Activated CD8-positive, alpha-beta memory T cell treated with anti-CD3 and anti-CD28 coated beads, Interleukin-2, amount 50 U/mL, for 1 hour (primary cell): Measurements from ENCODE around the gene AVEN.
"Not testable (repeated sequence)": the region's sequence is repeated elsewhere in the genome, so short reads cannot be mapped to it uniquely, and the experiment has no call there.

Experiments
- DNase-seq: peaks from one replicate; pipeline ENCODE4 v3.0.0-alpha.2; 2020; ENCODE audit errors: extremely low read depth

Gene AVEN

DNA sequence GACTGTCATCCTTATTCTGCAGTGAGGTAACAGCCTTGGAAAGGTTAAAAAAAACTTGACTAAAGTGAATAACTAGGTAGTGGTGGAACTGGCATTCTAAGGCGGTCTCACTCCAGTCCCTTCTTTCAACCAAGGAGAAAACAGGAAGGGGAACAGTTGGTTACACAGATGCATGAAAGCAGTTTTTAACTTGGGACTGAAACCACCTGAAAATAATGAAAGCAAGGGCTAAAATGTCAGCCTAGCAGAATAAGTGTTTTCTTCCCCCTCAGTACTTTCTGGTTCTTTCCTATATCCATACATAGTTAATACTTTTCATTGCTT lies 748 bp upstream of the AVEN start:
- DNase-seq = no peak

DNA sequence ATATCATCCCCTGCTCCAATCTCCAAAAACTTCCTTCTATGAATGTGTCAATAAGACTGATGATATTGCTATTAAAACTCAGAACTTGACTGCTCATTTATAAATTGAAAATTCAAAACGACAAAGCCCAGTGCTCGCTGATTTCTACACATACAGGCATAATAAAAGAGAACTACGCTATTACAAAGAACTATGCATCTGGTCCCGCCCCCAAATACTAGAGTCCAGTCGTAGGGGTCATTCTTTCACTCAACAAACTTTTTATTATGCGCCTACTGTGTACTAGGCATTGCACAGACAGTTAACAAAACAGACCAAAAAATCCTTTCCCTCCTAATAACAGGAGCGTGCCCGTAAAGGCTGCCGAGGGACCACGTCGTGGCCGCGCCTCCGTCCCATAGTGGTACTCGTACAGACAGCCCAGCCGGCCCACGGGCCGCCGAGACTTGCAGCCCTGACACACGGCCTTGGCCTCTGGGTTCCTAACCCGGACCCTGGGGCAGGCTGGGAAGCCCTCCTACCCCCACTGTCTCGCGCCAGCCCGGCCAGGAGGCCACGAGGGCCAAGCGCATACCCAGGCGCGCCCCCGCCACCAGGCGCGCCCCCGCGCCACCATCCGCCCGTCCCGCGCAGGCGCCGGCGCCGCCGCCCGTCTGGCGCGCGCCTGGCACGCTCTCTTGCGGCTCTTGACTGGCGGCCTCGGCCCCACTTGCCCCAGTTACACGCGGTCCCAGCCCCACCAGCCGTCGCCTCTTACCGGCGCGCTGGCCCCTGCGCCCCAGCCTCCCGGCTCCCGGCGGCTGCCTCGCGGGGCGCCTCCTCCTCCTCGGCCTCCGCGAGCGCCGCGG lies 757 bp downstream of the AVEN start:
- DNase-seq = no peak

DNA sequence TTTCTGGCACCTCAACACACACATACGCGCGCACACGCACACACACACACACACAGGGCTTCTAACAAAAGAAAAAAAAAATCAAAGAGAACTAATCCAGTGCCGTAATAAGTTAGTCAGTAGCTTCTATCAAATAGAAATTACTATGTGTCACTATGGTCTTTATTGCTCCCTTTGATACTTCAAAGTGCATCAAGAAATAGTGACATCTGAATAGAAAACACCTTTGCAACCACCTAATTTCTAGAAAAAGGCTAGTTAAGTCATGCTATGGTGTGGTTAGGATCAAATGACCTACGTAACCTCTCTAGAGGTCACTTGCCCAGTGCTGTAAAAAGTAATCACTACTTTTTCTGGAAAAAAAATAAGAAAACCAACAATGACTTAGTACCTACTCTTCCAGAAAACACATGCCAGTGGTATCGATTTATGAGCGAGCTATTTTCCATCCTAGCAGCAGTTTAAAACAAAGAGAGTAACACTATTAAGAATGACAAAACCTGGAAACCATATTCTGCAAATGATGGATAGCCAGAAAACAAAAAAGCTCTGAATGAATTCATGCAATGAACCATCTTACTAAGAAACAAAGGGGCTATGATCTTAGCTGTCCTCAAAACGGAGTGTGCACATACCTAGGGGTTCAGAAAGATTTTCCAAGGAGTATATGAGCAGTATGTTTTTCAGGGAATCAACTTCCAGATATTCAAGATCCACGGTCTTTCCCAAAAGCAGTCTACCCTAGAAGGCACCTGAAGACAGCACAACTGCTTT lies 6.8 kb downstream of the AVEN start:
- DNase-seq = no peak

DNA sequence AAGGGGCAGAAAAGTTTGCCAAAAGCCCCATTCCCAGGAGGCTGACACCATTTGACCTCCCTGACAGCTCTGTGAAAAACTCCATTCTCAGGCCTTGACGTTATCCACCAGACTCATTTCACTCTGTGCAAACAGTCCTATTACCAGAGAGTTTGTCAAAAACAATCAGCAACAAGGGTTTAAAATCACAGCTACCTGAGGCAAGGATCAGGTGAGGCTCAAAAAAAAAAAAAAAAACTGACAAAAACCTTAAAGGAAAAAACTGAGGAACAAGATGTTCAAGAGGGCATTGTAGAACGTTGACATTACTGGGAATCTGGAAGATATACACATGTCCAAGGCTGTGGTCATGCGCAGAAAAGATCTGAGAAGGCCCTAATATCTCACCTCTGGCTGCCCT lies 11.4 kb downstream of the AVEN start:
- DNase-seq = no peak

DNA sequence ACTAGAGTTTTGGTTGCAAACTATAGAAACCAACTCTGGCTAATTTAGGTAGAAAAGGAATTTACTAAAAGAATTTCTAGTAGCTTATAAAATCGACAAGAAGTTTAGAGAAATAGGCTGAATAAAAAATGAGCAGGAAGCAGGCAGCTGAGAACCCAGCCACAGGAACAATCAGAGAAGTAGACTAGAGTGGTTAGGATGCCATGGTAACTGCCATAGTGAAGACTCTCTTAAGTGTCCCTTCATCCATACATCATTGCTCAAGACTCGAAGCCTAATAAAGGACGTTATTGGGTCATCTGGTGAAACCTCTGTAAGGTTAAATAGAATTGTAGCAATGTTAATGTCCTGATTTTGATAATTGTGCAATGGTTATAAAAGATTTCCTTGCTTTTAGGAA lies 13.8 kb downstream of the AVEN start:
- no peak for DNase-seq

DNA sequence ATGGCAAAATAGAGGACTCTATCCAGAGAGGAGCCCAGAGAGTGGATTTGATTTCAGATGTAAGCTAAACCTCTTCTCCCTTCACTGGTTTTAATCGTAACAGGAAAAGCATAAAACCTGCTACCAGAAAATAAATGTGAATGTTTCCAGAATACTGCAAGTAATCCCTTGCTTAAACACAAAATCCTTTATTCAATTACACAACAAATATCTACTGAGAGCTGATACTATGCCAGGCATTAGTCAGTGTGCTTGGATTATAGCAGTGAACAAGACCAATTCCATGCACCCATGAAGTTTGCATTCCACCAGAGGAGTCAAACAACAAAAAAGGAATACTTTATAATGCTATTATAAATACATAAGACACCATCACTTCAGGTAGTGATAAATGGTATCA lies 15.1 kb downstream of the AVEN start:
- no peak for DNase-seq

DNA sequence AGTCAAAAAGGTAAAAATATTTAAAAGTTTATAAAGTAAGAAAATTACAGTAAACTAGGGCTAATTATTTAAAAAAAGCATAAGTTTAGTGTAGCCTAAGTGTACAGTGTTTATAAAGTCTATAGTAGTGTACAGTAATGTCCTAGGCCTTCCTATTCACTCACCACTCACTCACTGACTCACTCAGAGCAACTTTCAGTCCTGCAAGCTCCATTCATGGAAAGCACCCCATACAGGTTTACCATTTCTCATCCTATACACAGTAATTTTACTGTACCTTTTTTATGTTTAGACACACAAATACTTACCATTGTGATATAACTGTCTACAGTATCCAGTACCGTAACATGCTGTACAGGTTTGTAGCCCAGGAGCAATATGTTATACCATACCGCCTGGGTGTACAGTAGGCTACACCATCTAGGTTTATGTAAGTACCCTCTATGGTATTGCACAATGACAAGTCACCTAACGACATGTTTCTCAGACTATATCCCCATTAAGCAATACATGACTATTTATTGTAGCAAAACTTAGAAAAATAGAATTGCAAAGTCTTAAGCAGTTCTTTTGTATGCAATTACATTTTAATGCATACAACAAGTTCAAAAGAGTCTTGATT lies 19.5 kb downstream of the AVEN start:
- DNase-seq = no peak

DNA sequence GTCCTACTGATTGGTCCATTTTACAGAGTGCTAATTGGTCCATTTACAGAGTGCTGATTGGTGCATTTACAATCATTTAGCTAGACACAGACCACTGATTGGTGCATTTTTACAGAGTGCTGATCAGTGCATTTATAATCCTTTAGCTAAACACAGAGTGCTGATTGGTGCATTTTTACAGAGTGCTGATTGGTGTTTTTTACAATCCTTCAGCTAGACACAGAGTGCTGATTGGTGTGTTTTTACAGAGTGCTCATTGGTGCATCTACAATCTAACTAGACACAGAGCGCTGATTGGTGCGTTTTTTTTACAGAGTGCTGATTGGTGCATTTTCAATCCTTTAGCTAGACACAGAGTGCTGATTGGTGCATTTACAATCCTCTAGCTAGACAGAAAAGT lies 20.3 kb downstream of the AVEN start:
- DNase-seq = not testable (repeated sequence)

DNA sequence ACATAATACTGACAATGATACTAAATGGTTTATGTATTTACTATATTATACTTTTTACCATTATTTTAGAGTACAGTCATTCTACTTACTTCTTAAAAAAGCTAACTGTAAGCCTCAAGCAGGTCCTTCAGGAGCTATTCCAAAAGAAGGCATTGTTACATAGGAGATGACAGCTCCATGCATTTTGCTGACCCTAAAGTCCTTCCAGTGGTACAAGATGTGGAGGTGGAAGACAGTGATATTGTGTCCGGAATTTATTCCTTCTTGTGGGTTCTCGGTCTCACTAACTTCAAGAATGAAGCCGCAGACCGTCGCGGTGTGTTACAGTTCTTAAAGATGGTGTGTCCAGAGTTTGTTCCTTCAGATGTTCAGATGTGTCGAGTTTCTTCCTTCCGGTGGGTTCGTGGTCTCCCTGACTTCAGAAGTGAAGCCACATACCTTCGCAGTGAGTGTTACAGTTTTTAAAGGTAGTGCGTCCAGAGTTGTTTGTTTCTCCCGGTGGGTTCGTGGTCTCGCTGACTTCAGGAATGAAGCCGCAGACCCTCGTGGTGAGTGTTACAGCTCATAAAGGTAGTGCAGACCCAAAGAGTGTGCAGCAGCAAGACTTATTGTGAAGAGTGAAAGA lies 20.9 kb downstream of the AVEN start:
- DNase-seq = no peak

DNA sequence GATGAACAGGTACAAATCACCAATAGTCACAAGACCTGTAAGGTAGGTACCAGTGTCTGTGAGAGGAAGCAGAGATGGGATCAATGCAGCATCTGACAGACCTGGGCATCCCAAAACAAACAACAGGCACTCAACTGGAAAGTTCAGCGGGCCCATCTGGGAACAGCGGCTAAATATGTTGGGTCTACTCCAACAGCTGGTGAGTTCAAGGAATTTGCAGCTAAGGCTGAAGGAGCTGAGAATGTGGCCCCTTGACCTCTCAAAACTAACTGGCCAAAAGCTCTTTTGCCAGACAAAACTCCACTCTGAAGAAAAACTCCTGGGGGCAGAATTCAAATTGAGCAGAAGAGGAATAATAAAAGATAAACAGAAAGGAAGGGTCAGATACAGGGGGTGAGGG lies 24.4 kb downstream of the AVEN start:
- DNase-seq = no peak

DNA sequence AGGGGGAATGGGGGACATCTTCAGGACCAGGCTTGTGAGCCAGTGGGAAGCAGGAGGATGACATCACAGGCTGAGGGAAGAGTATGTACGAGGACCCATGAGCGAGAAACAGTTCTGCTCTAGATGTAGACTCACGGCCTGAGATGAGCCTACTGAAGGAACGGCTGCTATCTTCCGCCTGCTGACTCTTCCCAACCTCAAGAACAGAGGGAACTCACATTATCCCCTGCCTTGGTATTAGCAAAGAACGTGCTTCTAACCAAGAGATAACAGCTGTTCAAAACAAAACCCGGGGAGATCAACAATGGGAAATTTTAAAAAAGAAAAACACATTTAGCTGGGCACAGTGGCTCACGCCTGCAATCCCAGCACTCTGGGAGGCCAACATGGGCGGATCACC lies 25.3 kb downstream of the AVEN start:
- no peak for DNase-seq

DNA sequence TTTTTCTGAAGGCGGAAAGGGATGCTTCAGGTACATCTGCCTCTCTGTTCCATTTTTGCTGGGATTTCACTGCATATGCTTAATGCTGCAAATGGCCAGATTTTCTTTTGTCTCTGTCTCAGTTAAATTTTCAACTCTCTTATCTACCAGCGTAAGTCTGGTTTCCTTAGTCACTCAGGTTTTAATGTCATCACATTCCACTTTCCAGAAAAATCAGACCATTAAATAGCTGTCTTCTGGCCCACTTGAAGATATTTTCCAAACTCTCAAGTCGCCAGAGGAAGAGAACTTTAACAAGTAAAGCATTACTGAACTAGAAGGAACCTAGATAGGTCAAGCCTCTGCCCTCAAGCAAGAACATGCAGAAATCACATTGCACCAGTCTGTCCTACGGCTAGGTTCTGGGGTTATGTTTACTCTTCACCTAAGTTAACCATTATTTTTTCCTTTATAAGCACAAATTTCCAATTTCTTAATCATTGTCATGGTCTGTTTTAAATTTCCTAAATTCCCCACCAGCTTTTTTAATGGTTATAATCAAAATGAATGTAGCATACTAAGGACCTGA lies 26.5 kb downstream of the AVEN start:
- DNase-seq = no peak

DNA sequence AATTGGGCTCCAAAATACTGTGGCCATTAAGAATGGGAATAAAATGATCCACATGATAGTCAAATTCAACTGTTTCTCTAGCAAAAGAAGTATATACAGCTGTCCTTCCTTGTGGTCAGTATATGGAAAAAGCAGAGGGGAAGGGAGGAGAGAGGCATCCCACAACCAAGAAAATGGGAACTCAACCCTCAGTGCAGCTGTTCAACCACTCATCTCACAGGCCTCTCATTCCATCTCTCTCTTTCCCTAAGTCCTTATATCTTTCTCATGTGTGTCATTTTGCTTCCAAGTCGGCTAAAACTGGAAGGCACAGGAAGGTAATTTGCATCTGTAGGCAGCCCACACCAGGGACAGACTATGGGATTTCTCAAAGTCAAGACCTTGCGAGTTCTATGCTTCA lies 27.5 kb downstream of the AVEN start:
- no peak for DNase-seq

DNA sequence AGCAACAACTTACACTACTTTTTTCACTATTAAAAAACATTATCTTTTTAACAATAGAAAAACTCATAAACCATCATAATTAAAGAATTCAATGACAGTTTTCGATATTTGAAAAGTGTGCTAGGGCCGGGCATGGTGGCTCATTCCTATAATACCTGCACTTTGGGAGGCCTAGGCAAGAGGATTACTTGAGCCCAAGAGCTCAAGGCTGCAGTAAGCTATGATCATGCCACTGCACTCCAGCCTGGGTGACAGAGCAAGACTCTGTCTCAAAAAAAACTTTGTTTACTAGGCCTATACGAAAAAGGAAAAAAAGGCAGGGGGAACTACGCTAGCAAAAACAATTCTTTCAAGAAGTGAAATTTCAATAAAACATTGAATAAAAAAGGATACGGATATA lies 28.1 kb downstream of the AVEN start:
- no peak for DNase-seq

DNA sequence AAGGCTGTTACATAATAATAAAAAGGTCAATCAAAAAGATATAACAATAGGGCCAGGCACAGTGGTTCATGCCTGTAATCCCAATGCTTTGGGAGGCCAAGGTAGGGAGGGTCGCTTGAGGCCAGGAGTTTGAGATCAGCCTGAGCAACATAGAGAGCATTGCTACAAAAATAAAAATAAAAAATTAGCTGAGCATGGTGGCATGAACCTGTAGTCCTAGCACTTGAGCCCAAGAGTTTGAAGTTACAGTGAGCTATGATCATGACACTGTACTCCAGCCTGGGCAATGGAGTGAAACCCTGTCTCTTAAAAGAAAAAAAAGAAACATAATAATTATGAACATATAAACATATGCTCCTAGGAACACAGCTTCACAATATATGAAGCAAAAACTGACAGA lies 29.3 kb downstream of the AVEN start:
- DNase-seq = no peak

DNA sequence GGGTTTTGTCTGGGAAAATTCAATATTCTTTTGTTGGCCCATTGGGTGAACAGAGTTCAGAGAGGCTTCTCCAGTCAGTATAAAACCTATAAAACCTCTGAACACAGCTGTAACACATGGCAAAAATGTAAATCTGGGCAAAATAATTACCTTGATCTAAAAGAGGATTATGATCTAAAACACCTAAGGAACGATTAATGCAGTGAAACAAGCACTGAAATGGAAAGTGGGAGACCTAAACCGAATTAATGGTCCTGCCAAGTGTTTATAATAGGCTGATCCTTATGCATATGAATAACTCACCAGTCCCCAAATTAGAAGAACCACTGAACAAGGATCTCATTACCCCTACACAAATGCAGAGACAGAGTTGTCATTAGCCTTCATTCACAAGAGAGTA lies 32.6 kb downstream of the AVEN start:
- DNase-seq = no peak

DNA sequence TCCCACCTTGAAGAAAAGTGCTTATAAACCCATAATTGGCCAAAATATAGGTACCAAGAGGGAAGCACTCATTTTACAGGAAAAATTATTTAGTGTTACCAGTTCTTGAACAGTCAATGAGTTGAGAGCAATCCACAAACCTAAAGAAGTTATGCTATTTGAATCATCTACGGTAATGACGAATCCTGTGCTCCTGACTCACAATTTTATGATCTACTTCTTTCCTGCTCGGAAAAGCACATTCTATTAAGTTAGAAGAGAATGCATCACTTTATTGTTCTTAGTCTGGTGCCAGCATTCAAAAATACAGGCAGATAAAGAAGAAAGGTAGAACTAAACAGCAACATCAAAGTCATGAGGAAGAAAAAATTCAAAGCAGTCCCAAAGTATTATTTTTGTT lies 37.5 kb downstream of the AVEN start:
- DNase-seq = no peak

DNA sequence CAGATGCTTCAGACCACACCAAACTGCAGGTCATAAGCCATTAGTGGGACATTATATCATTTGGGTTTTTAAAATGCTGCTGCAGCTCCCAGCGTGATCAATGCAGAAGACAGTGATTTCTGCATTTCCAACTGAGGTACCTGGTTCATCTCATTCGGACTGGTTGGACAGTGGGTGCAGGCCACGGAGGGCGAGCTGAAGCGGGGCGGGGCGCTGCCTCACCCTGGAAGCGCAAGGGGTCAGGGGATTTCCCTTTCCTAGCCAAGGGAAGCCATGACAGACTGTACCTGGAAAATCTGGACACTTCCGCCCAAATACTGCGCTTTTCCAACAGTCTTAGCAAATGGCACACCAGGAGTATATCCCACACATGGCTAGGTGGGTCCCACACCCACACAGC lies 43.3 kb downstream of the AVEN start:
- not testable (repeated sequence) for DNase-seq

DNA sequence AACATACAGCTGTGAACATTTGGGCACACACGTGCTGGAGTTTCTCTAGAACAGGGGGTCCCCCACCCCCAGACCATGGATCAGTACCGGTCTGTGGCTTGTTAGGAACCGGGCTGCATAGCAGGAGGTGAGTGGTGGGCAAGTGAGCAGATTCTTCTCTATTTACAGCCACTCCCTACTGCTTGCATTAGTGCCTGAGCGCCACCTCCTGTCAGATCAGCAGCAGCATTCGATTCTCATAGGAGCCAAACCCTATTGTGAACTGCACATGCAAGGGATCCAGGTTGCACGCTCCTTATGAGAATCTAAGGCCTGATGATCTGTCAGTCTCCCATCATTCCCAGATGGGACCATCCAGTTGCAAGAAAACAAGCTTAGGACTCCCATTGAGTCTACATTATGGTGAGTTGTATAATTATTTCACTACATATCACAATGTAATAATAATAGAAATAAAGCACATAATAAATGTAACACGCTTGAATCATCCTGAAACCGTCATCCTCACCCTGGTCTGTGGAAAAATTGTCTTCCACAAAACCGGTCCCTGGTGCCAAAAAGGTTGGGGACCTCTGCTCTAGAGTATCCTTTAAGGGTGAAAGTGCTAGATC lies 44.9 kb downstream of the AVEN start:
- DNase-seq = no peak

DNA sequence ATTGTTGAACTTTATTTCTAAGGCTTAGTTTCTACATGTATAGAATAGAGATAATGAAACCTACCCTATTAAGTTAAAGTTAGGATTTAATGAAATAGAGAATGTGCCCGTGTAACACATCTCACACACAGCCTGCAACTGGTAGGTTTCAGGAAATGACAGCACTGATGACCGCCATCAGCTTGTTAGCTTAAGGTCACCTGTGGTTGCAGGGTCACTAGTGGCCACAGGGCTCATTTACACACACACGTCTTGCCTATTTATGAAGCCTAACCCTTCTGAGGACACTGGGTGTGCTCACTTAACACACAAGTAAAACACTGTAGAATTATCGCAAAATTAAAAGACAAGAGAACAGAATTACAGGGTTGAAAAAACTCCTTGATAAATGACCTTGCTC lies 50.6 kb downstream of the AVEN start:
- DNase-seq = no peak

DNA sequence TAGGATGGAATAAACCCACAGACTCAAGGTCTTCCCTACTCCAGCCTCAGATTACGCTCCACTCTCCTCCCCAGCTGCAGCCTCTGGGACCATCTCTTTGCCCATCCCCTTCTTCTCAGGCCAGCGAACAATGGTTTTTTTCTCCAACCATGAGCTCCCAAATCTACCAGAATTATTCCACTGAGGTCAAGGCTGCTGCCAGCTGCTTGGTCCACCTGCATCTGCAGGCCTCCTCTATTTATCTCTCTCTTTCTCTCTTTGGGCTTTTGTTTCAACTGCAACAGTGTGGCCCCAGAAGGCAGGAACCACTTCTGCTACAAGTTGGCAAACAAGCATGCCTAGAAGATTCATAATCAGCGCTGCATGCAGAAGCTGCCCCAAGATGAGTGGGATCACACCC lies 51.6 kb downstream of the AVEN start:
- DNase-seq = no peak

DNA sequence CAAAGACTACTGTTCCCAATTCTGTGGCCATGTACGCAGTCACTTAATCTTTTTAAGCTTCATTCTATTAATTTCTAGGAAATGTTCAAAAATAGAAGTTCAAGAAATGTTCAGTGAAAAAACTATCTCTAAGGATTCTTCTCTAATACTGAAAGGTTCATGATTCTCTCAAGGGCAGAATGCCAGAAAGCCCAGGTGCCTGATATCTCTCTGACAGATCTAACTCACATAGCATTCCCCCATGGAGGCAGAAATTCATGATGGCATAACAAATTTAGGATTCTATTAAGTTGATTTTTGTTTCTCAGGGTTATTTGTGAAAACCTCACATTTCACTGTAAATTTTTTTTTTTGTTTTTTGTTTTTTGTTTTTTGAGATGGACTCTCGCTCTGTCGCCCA lies 53.3 kb downstream of the AVEN start:
- DNase-seq = no peak
